ENCODE results near the gene OR2G6.
"Not testable (repeated sequence)": the region's sequence is repeated elsewhere in the genome, so short reads cannot be mapped to it uniquely, and the experiment has no call there.

DNA sequence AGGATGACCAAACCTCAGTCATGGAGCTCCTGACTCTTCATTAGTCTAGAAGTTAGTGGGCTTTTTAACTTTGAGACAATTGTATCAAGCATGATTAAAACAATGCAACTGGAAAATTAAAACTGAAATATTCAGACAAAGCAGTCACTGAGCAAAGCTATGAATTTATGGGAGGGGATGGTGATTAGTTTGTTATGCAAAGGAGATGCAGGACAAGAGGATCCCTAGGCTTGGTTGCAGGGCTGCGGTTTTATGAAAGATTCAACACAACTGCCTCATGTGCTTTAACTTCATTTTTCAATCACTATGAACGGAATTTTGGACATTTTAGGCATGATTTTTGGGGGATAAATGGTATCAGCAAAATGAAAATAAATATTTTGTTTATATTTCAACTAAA, 35.8 kb upstream of the OR2G6 start:
- TF ChIP-seq, protein P1, sequence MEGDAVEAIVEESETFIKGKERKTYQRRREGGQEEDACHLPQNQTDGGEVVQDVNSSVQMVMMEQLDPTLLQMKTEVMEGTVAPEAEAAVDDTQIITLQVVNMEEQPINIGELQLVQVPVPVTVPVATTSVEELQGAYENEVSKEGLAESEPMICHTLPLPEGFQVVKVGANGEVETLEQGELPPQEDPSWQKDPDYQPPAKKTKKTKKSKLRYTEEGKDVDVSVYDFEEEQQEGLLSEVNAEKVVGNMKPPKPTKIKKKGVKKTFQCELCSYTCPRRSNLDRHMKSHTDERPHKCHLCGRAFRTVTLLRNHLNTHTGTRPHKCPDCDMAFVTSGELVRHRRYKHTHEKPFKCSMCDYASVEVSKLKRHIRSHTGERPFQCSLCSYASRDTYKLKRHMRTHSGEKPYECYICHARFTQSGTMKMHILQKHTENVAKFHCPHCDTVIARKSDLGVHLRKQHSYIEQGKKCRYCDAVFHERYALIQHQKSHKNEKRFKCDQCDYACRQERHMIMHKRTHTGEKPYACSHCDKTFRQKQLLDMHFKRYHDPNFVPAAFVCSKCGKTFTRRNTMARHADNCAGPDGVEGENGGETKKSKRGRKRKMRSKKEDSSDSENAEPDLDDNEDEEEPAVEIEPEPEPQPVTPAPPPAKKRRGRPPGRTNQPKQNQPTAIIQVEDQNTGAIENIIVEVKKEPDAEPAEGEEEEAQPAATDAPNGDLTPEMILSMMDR (IDR thresholded peaks at IDR 0.05) = not testable (repeated sequence)
- not testable (repeated sequence) for TF ChIP-seq POLR2A, EP300, POLR2AphosphoS5 (IDR thresholded peaks at IDR 0.05)
